Umbilical cord (tissue), 2 donors: Measurements from ENCODE around the gene ICAM1. TPM values are rescaled to one million over a fixed set of nuclear protein-coding genes. Genes with fewer than 3 reads are reported as not detected.

Experiments
- DNase-seq: peaks from one replicate; pipeline ENCODE4 v3.0.0-alpha.2; 2015; ENCODE audit warnings: low spot score
- total RNA-seq: library from RNA; depleted of rRNA; stranded (reverse); fragments of >200 nt; gene quantifications from one replicate; pipeline ENCODE4 v1.2.3, GENCODE V29; 2014; ENCODE audit warnings: low replicate concordance; ENCODE audit not compliant: insufficient read depth

ICAM1 gene
- total RNA-seq, 1 donor from 2014 or later: 14.2 TPM

- no peak for DNase-seq
These were observed 22.1 kb downstream of the ICAM1 start for GRCh38 chr19:10292789-10293636.

DNA sequence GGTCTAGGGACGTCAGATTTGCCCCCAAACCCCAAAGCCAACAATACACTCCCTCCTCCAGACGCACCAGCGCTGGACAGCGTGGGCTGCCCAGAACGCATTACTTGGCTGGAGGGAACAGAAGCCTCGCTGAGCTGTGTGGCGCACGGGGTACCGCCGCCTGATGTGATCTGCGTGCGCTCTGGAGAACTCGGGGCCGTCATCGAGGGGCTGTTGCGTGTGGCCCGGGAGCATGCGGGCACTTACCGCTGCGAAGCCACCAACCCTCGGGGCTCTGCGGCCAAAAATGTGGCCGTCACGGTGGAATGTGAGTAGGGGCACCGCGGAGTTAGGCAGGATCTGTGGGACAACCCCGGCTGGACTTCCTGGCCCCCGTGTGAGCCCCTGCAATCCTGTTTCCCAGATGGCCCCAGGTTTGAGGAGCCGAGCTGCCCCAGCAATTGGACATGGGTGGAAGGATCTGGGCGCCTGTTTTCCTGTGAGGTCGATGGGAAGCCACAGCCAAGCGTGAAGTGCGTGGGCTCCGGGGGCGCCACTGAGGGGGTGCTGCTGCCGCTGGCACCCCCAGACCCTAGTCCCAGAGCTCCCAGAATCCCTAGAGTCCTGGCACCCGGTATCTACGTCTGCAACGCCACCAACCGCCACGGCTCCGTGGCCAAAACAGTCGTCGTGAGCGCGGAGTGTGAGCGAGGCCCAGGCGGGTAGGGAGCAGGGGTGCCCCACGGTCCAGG is 22.9 kb downstream of the ICAM1 start:
- no peak for DNase-seq

DNA sequence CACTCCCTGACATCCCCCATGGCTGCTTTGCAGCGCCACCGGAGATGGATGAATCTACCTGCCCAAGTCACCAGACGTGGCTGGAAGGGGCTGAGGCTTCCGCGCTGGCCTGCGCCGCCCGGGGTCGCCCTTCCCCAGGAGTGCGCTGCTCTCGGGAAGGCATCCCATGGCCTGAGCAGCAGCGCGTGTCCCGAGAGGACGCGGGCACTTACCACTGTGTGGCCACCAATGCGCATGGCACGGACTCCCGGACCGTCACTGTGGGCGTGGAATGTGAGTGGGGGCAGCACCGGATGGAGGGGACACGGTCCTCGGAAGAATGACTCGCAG is 23.4 kb downstream of the ICAM1 start:
- DNase-seq: no peak

- no peak for DNase-seq
These were observed 24.5 kb downstream of the ICAM1 start for GRCh38 chr19:10295305-10295846.

DNA sequence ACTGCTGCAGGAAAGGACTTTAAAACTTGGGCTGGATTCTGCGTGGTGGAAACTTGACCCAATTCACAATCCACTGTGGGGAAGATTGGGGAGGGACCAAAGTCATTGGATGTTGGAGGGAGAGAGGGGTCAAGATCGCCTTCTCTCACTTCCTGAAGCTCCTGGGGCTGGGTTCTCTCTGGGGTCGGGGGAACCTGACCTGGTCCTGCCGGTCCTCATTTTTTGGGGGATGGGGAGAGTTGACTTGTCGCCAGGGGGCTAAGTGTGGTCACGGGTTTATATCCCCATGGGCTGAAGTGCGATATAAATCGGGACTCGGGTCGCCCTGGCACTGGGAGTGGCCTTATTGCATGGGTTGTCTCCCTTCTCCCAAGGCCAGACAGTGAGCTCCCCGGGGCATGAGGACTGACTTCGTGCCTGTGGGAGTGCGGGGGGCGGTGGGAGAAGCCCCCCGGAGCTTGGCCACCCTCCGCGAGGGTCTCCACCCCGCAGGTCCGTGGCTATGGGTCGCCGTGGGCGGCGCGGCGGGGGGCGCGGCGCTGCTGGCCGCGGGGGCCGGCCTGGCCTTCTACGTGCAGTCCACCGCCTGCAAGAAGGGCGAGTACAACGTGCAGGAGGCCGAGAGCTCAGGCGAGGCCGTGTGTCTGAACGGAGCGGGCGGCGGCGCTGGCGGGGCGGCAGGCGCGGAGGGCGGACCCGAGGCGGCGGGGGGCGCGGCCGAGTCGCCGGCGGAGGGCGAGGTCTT is 25.1 kb downstream of the ICAM1 start:
- DNase-seq: no peak

- DNase-seq: no peak
These were observed 28.9 kb downstream of the ICAM1 start for GRCh38 chr19:10299545-10300458.

- DNase-seq: no peak
These were observed 34.4 kb downstream of the ICAM1 start for GRCh38 chr19:10305139-10305806.

DNA sequence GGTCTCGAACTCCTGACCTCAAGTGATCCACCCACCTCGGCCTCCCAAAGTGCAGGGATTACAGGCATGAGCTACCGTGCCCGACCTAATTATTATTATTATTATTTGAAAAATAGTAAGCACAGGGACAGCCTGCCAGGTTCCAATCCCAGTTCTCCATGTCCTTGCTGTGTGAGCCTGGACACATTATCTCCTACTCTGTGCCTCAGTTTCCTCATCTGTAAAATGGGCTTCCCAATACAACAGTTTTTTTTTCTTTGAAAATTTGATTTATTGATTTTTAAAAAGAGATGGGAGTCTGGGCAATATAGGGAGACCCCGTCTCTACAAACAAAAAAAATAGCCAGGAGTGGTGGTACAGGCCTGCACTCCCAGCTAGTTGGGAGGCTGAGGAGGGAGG is 35.4 kb downstream of the ICAM1 start:
- no peak for DNase-seq

- DNase-seq: no peak
These were observed 38.5 kb downstream of the ICAM1 start, which contains the start of gene ZGLP1 for GRCh38 chr19:10309423-10309822. TSS of gene ZGLP1 (minus strand) at chr19:10309815.

DNA sequence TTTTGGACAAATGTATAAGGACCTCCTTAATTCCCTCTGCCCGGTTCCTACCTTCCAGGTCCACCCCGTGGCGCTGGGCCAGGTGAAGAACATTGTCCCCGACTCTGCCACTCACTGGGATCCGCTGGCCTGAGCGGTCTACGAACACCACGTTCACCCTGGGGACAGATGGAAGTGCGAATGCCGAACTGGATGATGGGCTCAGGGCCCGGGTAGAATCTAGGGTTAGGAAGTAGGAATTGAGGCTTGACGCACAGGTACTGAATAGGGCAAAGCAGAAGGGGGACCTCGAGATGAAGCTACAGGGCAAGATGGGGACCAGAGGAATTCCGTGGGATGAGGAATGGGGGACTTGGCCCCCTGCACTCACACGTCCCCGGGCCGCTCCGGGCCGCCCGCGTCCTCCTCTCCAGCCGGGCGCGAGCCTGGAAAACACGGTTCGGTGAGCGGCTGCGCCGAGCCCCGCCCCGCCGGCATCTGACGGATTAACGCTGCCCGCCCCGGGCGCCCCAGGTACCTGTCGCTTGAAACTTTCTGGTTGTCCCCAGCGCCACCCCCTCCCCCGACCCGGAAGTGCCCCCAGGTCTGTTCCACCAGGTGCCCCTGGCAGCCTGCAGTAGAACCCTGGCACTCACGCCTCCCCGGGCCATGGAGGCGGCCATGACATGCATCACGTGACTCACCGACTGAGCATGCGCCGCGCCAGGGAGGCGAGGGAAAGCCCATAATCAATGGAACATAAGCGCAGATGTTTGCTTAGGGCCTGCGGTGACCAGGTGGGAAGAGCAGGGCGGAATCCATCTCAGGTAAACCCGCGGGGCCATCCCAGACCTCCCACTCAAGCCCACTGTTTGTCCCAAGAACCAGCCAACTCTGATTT is 44.7 kb downstream of the ICAM1 start, which contains the start of gene FDX2:
Gene FDX2, minus strand, starts transcription at position 681 of the 880 bp plus-strand sequence. Its CDS starts 19 bp downstream, at position 662.
- DNase-seq: peak; percentile 86

DNA sequence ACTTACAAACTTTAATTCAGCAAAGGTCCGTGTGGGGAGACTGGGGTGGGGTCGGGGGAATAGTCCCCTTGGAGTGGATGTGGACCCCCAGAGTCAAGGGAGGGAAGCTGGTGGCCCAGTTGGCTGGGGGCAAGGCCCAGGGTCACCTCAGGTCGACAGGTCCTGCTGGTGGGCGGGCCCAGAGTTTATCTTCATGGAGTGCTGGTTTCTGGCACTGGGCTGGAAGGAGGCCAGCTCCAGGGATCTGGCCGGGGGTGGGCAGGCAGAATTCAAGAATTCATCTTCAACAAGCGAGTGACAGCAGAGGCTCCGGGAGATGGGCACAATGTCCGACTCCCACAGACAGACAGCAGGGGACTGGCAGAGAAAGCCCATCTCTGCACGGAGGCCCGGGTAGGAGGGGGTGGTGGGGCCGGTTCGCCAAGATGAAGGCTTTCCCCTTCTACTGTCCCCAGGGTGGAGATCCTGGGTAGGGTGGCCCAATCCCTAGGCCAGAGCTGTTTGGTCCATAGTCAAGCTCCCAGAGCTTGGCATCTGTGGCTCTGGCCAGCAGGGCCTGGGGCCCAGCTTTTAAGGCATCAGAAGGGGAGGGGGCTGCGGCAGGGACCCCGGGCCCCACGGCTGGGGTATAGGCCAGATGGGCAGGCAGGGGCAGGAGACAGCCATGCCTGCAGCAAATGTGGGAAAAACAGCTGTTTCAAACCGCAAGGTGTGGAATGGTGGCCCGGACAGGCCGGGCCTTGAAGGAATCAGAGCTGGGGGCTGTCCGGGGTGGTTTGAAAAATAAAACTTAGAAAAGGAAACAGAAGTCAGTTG is 45.5 kb downstream of the ICAM1 start:
- DNase-seq: no peak

GRCh38 chr19:10317045-10317856 is 46.3 kb downstream of the ICAM1 start:
- DNase-seq: no peak

GRCh38 chr19:10317857-10318462 is 47.0 kb downstream of the ICAM1 start:
- DNase-seq: no peak

- no peak for DNase-seq
These were observed 48.1 kb downstream of the ICAM1 start for GRCh38 chr19:10318807-10319682.

DNA sequence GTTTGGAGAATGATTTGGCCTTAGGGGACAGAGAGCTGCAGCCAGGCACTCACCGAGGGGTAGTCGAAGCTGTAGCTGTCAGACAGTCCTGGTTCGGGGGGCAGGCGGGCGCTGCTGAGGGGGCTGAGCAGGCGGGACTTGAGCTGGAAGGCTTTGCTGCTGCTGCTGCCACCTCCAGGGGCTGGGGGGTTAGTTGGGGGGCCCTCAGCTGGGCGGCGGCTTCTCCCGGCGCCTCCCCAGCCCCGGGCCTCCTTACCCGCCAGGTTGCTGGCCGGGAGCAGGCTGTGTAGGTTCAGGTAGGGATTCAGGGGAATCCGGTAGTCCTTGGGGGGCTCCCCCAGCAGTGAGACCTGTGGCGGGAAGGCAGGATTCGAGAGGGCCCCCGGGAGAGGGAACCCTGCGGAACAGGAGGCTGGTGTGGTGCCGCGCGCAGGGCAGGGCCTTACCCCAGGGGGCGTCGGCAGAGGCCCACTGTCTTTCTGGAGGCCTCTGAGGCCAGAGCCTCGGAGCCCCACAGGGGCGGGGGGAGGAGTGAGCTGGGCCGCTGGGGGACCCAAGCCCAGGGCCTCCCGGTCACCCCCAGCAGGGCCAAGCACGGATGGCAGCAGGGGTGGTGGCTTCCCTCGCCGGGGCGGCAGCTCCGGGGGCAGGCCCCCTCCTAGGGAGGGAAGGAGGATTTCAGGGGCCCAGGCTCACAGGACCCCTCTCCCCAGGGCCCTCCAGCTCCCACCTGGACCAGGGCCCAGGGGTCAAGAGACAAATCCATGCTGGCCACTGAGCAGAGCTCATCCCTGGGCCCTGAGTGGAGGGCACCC is 49.9 kb downstream of the ICAM1 start:
- DNase-seq: no peak
